ENCODE measurements around the gene MYL7. TPM values are rescaled to one million over a fixed set of nuclear protein-coding genes. Genes with fewer than 3 reads are reported as not detected.

Gene MYL7
- total and polyA plus RNA-seq, 9 of the 15 experiments (the other 6 are each of a cell fraction or from before 2014, with no cell fraction given), result not detected

DNA sequence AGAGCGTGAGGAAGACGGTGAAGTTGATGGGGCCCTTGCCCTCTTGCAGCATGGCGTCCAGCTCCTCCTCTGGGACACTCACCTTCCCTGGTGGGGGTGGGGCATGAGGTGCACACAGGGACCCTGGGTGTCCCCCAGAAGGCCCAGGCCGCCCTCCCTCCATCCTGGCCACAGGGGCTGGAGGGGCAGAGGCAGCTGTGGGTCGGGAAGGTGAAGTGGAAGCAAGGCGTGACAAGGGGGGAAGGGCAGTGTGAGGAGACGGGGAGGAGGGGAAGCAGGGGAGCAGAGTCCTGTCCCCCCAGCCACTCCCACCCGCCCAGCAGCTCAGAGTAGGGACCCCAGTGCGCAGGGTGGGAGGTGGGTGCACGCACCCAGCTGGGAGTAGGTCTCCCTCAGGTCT is 791 bp downstream of the MYL7 start (continued):
- TF ChIP-seq, protein P1, sequence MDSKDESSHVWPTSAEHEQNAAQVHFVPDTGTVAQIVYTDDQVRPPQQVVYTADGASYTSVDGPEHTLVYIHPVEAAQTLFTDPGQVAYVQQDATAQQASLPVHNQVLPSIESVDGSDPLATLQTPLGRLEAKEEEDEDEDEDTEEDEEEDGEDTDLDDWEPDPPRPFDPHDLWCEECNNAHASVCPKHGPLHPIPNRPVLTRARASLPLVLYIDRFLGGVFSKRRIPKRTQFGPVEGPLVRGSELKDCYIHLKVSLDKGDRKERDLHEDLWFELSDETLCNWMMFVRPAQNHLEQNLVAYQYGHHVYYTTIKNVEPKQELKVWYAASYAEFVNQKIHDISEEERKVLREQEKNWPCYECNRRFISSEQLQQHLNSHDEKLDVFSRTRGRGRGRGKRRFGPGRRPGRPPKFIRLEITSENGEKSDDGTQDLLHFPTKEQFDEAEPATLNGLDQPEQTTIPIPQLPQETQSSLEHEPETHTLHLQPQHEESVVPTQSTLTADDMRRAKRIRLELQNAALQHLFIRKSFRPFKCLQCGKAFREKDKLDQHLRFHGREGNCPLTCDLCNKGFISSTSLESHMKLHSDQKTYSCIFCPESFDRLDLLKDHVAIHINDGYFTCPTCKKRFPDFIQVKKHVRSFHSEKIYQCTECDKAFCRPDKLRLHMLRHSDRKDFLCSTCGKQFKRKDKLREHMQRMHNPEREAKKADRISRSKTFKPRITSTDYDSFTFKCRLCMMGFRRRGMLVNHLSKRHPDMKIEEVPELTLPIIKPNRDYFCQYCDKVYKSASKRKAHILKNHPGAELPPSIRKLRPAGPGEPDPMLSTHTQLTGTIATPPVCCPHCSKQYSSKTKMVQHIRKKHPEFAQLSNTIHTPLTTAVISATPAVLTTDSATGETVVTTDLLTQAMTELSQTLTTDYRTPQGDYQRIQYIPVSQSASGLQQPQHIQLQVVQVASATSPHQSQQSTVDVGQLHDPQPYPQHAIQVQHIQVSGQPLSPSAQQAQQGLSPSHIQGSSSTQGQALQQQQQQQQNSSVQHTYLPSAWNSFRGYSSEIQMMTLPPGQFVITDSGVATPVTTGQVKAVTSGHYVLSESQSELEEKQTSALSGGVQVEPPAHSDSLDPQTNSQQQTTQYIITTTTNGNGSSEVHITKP (IDR thresholded peaks at IDR 0.05; ENCODE audit: partially characterized antibody), result no peak
- TF ChIP-seq ARNT (IDR thresholded peaks at IDR 0.05), result no peak
- TF ChIP-seq TCF7L2 (IDR thresholded peaks at IDR 0.05; ENCODE audit: low read depth, low read length), result no peak
- no peak for TF ChIP-seq CEBPG (CRISPR knock-in tag; IDR thresholded peaks at IDR 0.05)
- TF ChIP-seq CEBPG (tag; conservative IDR thresholded peaks at IDR 0.05 in 1 of 2, IDR thresholded peaks at IDR 0.05 in 1 of 2), result no peak
- no peak for TF ChIP-seq ESRRB (CRISPR knock-in tag; IDR thresholded peaks at IDR 0.05; ENCODE audit: borderline replicate concordance)

DNA sequence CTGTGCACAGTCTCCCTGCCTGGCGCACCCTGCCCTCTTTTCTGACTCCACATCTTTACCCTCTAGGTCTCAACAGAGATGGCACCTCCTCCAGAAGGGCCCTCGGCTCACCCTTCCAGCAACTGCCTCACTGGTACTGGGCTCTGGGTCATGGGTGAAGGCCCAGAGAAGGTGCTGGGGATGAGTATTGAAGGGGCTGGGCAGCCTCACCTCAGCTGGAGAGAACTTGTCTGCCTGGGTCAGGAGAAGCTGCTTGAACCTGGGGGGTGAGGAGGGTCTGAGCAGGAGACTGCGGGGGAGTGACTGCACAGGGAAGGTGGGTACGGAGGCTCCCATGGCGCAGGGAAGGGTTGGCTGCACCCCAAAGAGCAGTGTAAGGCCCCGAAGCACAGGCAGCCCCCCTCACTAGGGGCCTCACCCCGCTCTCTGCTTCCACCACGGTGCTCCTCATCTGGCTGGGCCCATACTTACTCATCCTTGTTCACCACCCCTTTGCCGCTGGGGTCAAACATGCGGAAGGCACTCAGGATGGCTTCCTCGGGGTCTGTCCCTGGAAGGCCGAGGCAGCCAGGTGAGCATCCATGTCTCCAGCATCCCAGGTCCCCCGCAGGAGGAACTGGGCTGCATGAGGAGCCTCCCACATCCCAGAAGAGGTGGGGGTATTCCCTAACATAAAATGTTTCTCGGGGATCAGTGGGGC is 1.7 kb downstream of the MYL7 start:
- Histone ChIP-seq H2AFZ (ENCODE audit: low read depth, low read length) (no peak overlapping the region), H3K36me3 (ENCODE audit: control insufficient read depth, insufficient read depth, low read length) (no peaks in the 10 kb centered on the region), H3K27ac (ENCODE audit: extremely low read depth, low read depth, low read length) (no peak overlapping the region), H3K27me3 (ENCODE audit: control insufficient read depth in 2 of 2, insufficient read depth in 2 of 2, low read length in 2 of 2) (no peaks in the 10 kb centered on the region), H3K9me1 (ENCODE audit: control insufficient read depth, insufficient read depth, low read length) (no peaks in the 10 kb centered on the region), H4K20me1 (replicated peaks; ENCODE audit: control insufficient read depth, insufficient read depth, low read length) (no peaks in the 10 kb centered on the region; the same call in 1 of the 2 replicates), H3K9me3 (replicated peaks; ENCODE audit: control insufficient read depth, insufficient read depth, low read depth, low read length) (no peaks in the 10 kb centered on the region), H3K79me2 (ENCODE audit: control insufficient read depth, insufficient read depth, low read length) (no peaks in the 10 kb centered on the region), H3K9ac (ENCODE audit: insufficient read depth in 1 of 2, low read depth in 2 of 2, low read length in 2 of 2) (peak overlapping the region in 1 of 2 experiments; percentile 28; a peak in 1 of 4 replicates), H3K4me1 (replicated peaks in 1 of 2; ENCODE audit: control insufficient read depth in 2 of 2, insufficient read depth in 2 of 2, low read length in 2 of 2) (peaks cover 0 to 13% of the 10 kb centered on the region in 2 experiments; a peak in 2 of 5 replicates), H3K4me3 (no peak overlapping the region), H3K4me2 (ENCODE audit: insufficient read depth, low read length) (no peak overlapping the region)
- ChIA-PET CTCF (ENCODE audit: low intra/inter-chr PET ratio) (no interaction called here), POLR2A (no interaction called here)
- ATAC-seq (no peak), DNase-seq (ENCODE audit: extremely low read depth in 1 of 4, low spot score in 3 of 4) (no peak), FAIRE-seq (no peak)
- intact Hi-C loops (cut with micrococcal nuclease), result no loop called here
- in situ Hi-C loops (cut with MboI), result no loop called here
- TF ChIP-seq GTF2A2 (tag; IDR thresholded peaks at IDR 0.05) (no peak), ZNF184 (CRISPR knock-in tag; IDR thresholded peaks at IDR 0.05) (no peak), KAT8 (IDR thresholded peaks at IDR 0.05; ENCODE audit: low read depth) (no peak), KLF6 (CRISPR knock-in tag; IDR thresholded peaks at IDR 0.05; ENCODE audit: borderline replicate concordance) (no peak), GATAD2A (IDR thresholded peaks at IDR 0.05) (no peak), DNMT1 (IDR thresholded peaks at IDR 0.05) (no peak), PTRF (tag; IDR thresholded peaks at IDR 0.05) (no peak), YBX1 (IDR thresholded peaks at IDR 0.05) (no peak)
- WGBS (ENCODE audit: insufficient coverage, low coverage, missing lambda C conversion rate), result 16% methylated on average over 13 of the region's 14 CpGs
- BruUV-seq (replicated peaks), result no TSS peak
